Adrenal gland (tissue), 5 donors: ENCODE results near the gene B9D1.

Source experiments
- POLR2A ChIP-seq, 2 donors: fragments of 450-650 bp; IDR thresholded peaks; one replicate each; pipeline ENCODE4 v1.6.1; 2017; ENCODE audit warnings: antibody characterized with exemption in 2 of 2, mild to moderate bottlenecking in 2 of 2, moderate library complexity in 1 of 2
- TF ChIP-seq, protein P1 (sequence below), 6 experiments: fragments of 450-650 bp in 4 of 6; fragments of 200-600 bp in 2 of 6; sonication (generic) in 1 of 6; IDR thresholded peaks; 1 replicate in 5 of 6; 2 replicates in 1 of 6; pipeline versions ENCODE4 v1.5.1 to v1.8.0; 2016 to 2021; ENCODE audit warnings: antibody characterized with exemption in 6 of 6, mild to moderate bottlenecking in 2 of 6, moderate library complexity in 1 of 6
- donor health status: DM: no; HTN: no; CAD: no.

DNA sequence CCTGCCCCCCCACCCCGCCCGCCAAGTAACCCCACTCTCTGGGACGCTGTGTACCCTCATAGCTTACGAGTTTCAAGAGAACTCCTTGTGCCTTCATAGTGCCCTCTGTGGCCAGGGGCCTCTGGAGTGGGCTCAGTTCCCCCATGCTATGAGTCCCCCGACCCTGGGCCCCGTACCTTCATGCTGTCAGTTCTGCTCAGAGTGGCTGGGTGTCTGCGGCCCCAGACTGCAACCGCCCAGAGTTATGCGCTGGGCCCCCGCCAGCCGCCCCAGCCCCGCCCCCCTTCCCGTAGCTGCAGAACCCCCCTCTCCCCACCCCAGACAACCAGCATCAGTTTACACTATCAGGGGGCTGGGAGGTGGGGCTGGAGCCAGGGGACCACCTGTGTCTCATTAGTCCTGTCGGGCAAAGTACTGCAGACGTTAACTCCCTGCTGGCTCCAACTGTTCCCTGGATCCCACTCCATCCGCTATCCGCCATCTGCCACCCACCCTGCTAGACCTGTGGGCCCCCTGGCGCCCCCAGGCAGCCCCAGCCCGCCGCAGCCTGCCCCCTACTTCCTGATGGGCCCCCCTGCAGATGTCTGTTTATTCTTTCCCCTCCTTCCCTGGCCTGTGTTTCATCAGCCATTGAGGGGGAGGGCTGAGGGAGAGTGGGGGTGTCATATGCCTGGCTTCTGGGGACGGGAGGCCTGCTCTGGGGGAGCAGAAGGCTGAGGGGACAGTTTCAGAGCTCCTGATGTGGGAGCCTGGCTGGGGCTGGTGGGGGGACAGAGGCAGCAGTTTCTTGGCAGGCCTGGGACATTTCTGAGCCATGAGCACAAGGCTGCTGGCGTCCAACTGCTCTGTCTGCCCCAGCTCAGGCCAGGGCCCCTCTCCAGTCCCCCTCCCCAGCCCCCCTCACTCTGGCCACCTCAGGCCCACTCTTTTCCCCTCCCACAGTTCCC lies 24.7 kb upstream of the B9D1 start, which contains the start of gene MFAP4:
- TF ChIP-seq, protein P1, sequence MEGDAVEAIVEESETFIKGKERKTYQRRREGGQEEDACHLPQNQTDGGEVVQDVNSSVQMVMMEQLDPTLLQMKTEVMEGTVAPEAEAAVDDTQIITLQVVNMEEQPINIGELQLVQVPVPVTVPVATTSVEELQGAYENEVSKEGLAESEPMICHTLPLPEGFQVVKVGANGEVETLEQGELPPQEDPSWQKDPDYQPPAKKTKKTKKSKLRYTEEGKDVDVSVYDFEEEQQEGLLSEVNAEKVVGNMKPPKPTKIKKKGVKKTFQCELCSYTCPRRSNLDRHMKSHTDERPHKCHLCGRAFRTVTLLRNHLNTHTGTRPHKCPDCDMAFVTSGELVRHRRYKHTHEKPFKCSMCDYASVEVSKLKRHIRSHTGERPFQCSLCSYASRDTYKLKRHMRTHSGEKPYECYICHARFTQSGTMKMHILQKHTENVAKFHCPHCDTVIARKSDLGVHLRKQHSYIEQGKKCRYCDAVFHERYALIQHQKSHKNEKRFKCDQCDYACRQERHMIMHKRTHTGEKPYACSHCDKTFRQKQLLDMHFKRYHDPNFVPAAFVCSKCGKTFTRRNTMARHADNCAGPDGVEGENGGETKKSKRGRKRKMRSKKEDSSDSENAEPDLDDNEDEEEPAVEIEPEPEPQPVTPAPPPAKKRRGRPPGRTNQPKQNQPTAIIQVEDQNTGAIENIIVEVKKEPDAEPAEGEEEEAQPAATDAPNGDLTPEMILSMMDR (IDR thresholded peaks at IDR 0.05) = no peak
- no peak for TF ChIP-seq POLR2A (IDR thresholded peaks at IDR 0.05)
